ENCODE data around the gene MPZL3. TPM values are rescaled to one million over a fixed set of nuclear protein-coding genes. Genes with fewer than 3 reads are reported as not detected.

MPZL3 gene
- total RNA-seq, 6 donors from 2014 or later, result 2.3 to 27.7 (median 10.4) TPM

DNA sequence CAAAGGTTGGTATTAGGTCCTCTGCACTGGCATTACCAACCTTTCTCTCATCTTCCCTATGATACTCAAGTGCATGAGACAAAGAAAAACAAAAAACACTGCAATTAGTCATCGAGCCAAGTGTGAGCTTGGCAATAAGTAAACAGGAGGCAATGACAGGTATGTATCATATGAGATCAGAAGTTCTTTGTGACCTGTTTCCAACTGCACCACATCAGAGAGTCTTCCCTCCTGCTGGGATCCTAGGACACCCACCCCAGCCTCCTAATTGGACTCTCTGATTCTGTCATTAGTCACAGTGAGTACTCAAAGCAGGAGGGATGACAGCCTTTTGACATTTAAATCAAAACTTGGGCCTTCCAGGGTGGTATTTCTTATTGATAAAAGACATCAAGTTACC, 19.5 kb downstream of the MPZL3 start:
- TF ChIP-seq POLR2AphosphoS5 (IDR thresholded peaks at IDR 0.05) (no peak), POLR2A (IDR thresholded peaks at IDR 0.05) (no peak), EP300 (IDR thresholded peaks at IDR 0.05) (no peak)
- TF ChIP-seq, protein P1, sequence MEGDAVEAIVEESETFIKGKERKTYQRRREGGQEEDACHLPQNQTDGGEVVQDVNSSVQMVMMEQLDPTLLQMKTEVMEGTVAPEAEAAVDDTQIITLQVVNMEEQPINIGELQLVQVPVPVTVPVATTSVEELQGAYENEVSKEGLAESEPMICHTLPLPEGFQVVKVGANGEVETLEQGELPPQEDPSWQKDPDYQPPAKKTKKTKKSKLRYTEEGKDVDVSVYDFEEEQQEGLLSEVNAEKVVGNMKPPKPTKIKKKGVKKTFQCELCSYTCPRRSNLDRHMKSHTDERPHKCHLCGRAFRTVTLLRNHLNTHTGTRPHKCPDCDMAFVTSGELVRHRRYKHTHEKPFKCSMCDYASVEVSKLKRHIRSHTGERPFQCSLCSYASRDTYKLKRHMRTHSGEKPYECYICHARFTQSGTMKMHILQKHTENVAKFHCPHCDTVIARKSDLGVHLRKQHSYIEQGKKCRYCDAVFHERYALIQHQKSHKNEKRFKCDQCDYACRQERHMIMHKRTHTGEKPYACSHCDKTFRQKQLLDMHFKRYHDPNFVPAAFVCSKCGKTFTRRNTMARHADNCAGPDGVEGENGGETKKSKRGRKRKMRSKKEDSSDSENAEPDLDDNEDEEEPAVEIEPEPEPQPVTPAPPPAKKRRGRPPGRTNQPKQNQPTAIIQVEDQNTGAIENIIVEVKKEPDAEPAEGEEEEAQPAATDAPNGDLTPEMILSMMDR (IDR thresholded peaks at IDR 0.05), result no peak
- 85 to 96% methylated on average over 1 of the region's 1 CpG for WGBS, 2 donors
- no peak overlapping the region for H3K4me3 ChIP-seq
- peaks cover 0 to 14% (median 12%) of the 10 kb centered on the region in 4 donors for H3K4me1 ChIP-seq
- H3K27ac ChIP-seq, result peak overlapping the region in 1 of 4 donors; percentile 32
- DNase-seq (no peak), ATAC-seq (ENCODE audit: low FRiP score in 2 of 2) (no peak)
- no peaks in the 10 kb centered on the region for H3K9me3 ChIP-seq
- H3K27me3 ChIP-seq, result no peaks in the 10 kb centered on the region
- peaks cover 0 to 18% (median 1%) of the 10 kb centered on the region in 4 donors for H3K36me3 ChIP-seq

DNA sequence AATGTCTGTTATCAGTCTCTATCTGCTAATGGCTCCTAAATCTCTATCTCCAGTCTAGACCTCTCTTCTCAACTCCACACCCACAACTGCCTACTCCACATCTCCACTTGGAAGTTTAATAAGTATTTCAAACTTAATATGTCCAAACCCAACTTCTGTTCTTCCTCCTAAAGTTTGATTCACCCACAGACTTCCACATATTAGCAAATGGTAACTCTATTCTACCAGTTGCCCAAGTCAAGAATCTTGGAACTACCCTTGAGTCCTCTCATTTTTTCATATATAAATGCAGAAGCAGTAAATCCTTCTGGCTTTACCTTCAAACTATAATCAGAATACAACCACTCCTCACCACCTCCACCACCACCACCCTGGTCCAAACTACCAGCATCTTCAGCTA, 20.7 kb downstream of the MPZL3 start:
- Histone ChIP-seq H3K4me1 (peaks cover 6 to 19% (median 8%) of the 10 kb centered on the region in 4 donors), H3K27me3 (no peaks in the 10 kb centered on the region), H3K4me3 (no peak overlapping the region), H3K27ac (no peak overlapping the region), H3K9me3 (no peaks in the 10 kb centered on the region), H3K36me3 (peaks cover 0 to 18% (median 1%) of the 10 kb centered on the region in 4 donors)
- TF ChIP-seq POLR2AphosphoS5 (IDR thresholded peaks at IDR 0.05), result no peak
- no peak for TF ChIP-seq POLR2A (IDR thresholded peaks at IDR 0.05)
- no peak for TF ChIP-seq EP300 (IDR thresholded peaks at IDR 0.05)
- TF ChIP-seq, protein P1 (IDR thresholded peaks at IDR 0.05), result no peak
- DNase-seq (no peak), ATAC-seq (ENCODE audit: low FRiP score in 2 of 2) (no peak)

DNA sequence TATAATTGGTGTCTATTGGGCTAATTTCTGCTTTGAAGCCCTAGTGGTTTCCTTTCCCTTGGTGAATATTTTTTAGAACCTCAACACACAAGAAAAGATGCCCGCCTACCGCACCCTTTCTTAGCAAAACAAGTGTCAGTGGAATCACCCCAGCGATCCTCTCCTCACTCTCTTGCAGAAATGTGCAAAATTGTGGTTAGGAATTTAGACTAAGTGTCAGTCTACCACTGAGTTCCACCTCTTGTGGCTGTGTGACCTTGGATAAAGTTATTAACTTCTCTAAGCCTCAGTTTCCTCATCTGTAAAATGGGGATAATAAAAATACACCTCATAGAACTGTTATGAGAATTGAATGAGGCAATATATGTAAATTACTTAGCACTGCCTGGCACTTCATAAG, 22.1 kb downstream of the MPZL3 start:
- no peak for ATAC-seq (ENCODE audit: low FRiP score in 2 of 2)
- H3K4me1 ChIP-seq, result peaks cover 9 to 19% (median 13%) of the 10 kb centered on the region in 4 donors
- H3K27me3 ChIP-seq, result no peaks in the 10 kb centered on the region
- H3K9me3 ChIP-seq, result no peaks in the 10 kb centered on the region
- DNase-seq, result no peak
- 72 to 89% methylated on average over 3 of the region's 3 CpGs for WGBS, 2 donors
- TF ChIP-seq POLR2AphosphoS5 (IDR thresholded peaks at IDR 0.05) (no peak), POLR2A (IDR thresholded peaks at IDR 0.05) (no peak), EP300 (IDR thresholded peaks at IDR 0.05) (no peak)
- TF ChIP-seq, protein P1 (IDR thresholded peaks at IDR 0.05), result no peak
- H3K36me3 ChIP-seq, result peaks cover 0 to 18% (median 1%) of the 10 kb centered on the region in 4 donors
- H3K4me3 ChIP-seq, result no peak overlapping the region
- peak overlapping the region in 3 of 4 donors; percentile 40 to 79 (median 70) for H3K27ac ChIP-seq

DNA sequence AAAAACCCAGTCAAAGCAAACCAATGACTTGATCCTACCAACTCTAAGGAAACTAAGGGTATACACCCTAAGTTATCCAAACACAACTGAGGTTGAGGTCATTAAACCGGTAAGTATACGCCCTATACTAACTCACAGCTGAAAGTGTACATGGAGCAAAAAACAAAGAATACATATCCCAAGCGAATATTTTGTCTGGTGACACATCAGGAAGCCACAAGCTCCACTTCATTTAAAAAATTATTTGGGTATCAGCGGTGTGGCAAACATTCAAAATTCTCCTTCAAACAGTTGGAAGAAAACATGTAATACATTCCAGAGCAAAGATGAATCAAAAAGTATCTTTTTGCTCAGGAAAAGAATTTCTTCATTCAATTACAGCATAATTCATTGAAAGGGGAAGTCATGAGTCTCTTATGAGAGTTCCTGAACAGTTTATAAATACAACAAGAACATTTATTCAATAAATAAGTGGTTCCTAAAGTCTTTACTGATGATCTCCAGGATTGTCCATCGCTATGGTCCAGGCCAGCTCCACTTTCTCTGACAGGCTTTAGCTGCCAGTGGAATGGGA, 22.8 kb downstream of the MPZL3 start:
- Histone ChIP-seq H3K27me3 (no peaks in the 10 kb centered on the region), H3K9me3 (no peaks in the 10 kb centered on the region), H3K4me1 (peaks cover 9 to 19% (median 13%) of the 10 kb centered on the region in 4 donors), H3K36me3 (peaks cover 0 to 15% (median 1%) of the 10 kb centered on the region in 4 donors), H3K27ac (peak overlapping the region; percentile 40 to 79 (median 73)), H3K4me3 (no peak overlapping the region)
- TF ChIP-seq, protein P1 (IDR thresholded peaks at IDR 0.05), result no peak
- TF ChIP-seq EP300 (IDR thresholded peaks at IDR 0.05), result no peak
- TF ChIP-seq POLR2AphosphoS5 (IDR thresholded peaks at IDR 0.05), result no peak
- TF ChIP-seq POLR2A (IDR thresholded peaks at IDR 0.05), result no peak
- peak in 1 of 2 donors; percentile 43 for ATAC-seq (ENCODE audit: low FRiP score in 2 of 2)
- 63 to 70% methylated on average over 5 of the region's 5 CpGs for WGBS, 2 donors
- no peak for DNase-seq

All from upper lobe of left lung (tissue), 6 donors.